Measurements from ENCODE around the gene TRNAU1AP. TPM values are rescaled to one million over a fixed set of nuclear protein-coding genes. Genes with fewer than 3 reads are reported as not detected.
"Not testable (repeated sequence)": the region's sequence is repeated elsewhere in the genome, so short reads cannot be mapped to it uniquely, and the experiment has no call there.

The TRNAU1AP gene
- total and polyA plus RNA-seq, 2 of the 13 experiments (the other 11 are each of a cell fraction or from before 2014, with no cell fraction given) = 29.0 to 42.9 TPM

- peak; percentile 34 for TF ChIP-seq ZBTB40 (IDR thresholded peaks at IDR 0.05)
- peak; percentile 98 for TF ChIP-seq ZBTB40 (CRISPR knock-in tag; IDR thresholded peaks at IDR 0.05)
- TF ChIP-seq CREB1 (IDR thresholded peaks at IDR 0.05) = not testable (repeated sequence)
- TF ChIP-seq CREB1 (CRISPR knock-in tag; IDR thresholded peaks at IDR 0.05) = peak; percentile 47; the same call in 1 of the 2 replicates
- 0 out of 2 replicates have a peak, but pooled peaks have one; percentile 47 for TF ChIP-seq ZNF740 (CRISPR knock-in tag; IDR thresholded peaks at IDR 0.05)
- peak; percentile 36; the same call in 1 of the 2 replicates for TF ChIP-seq RBFOX2 (IDR thresholded peaks at IDR 0.05; ENCODE audit: low read depth, low read length)
Measured at GRCh38 chr1:28594686-28595411, 42.0 kb downstream of the TRNAU1AP start (continued).
